Stimulated activated CD8-positive, alpha-beta memory T cell treated with anti-CD3 and anti-CD28 coated beads, Interleukin-7, amount 100 ng/mL, for 48 hours (primary cell): Measurements from ENCODE around the gene CARD19.

Source experiments
- DNase-seq, 2 donors: peaks; one replicate each; pipeline ENCODE4 v3.0.0-alpha.2; 2020; ENCODE audit warnings: low read depth in 1 of 2; ENCODE audit errors: extremely low read depth in 1 of 2

The CARD19 gene

GRCh38 chr9:93117924-93118862 is 22.2 kb downstream of the CARD19 start:
- DNase-seq, result no peak

GRCh38 chr9:93118863-93119702 is 23.1 kb downstream of the CARD19 start:
- no peak for DNase-seq

GRCh38 chr9:93119703-93119952 is 23.6 kb downstream of the CARD19 start:
- DNase-seq, result no peak

- peak in 1 of 2 donors; percentile 19 for DNase-seq
These were observed 24.2 kb downstream of the CARD19 start for GRCh38 chr9:93119953-93120845.

- no peak for DNase-seq
These were observed 24.9 kb downstream of the CARD19 start for GRCh38 chr9:93120846-93121315.

- no peak for DNase-seq
These were observed 25.6 kb downstream of the CARD19 start for GRCh38 chr9:93121316-93122241.

- DNase-seq, result no peak
These were observed 26.8 kb downstream of the CARD19 start for GRCh38 chr9:93122721-93123221.

- no peak for DNase-seq
These were observed 27.7 kb downstream of the CARD19 start for GRCh38 chr9:93123561-93124283.

GRCh38 chr9:93124793-93125192 is 28.8 kb downstream of the CARD19 start:
- no peak for DNase-seq

GRCh38 chr9:93125331-93125894 is 29.4 kb downstream of the CARD19 start:
- DNase-seq, result no peak

GRCh38 chr9:93126151-93126781 is 30.2 kb downstream of the CARD19 start:
- DNase-seq, result no peak

GRCh38 chr9:93126825-93127368 is 30.9 kb downstream of the CARD19 start:
- peak in 1 of 2 donors; percentile 20 for DNase-seq

- no peak for DNase-seq
These were observed 31.4 kb downstream of the CARD19 start for GRCh38 chr9:93127395-93127911.

- DNase-seq, result no peak
These were observed 32.1 kb downstream of the CARD19 start for GRCh38 chr9:93128011-93128714.

GRCh38 chr9:93128715-93129224 is 32.8 kb downstream of the CARD19 start:
- DNase-seq, result no peak

GRCh38 chr9:93129286-93129685 is 33.3 kb downstream of the CARD19 start:
- no peak for DNase-seq
